Esophagus muscularis mucosa (tissue), 4 donors: ENCODE measurements around the gene DLGAP4. TPM values are rescaled to one million over a fixed set of nuclear protein-coding genes. Genes with fewer than 3 reads are reported as not detected.
A peak's percentile ranks its signal among the peaks of the same experiment; 100 is the strongest.

Experiments
- DNase-seq: peaks from one replicate; pipeline ENCODE4 v3.0.0-alpha.2; 2017; ENCODE audit errors: extremely low spot score
- H3K27ac ChIP-seq, 4 donors: fragments of 200-600 bp; sonication (generic); replicated peaks in 1 of 4; 1 replicate in 3 of 4; 2 replicates in 1 of 4; pipeline ENCODE4 v1.5.1; 2016 to 2019; ENCODE audit warnings: mild to moderate bottlenecking in 1 of 4
- H3K27me3 ChIP-seq, 4 donors: fragments of 200-600 bp; sonication (generic); one replicate each; pipeline versions ENCODE4 v1.5.1 to v1.6.0; 2016 to 2019
- H3K36me3 ChIP-seq, 4 donors: fragments of 200-600 bp; sonication (generic); one replicate each; pipeline ENCODE4 v1.5.1; 2016 to 2019
- H3K4me1 ChIP-seq, 4 donors: fragments of 200-600 bp; sonication (generic); one replicate each; pipeline ENCODE4 v1.5.1; 2016 to 2019
- H3K4me3 ChIP-seq, 4 donors: fragments of 200-600 bp; sonication (generic); 1 replicate in 2 of 4; 2 replicates in 2 of 4; pipeline ENCODE4 v1.5.1; 2016 to 2019; ENCODE audit warnings: mild to moderate bottlenecking in 4 of 4, moderate library complexity in 1 of 4
- H3K9me3 ChIP-seq, 4 donors: fragments of 200-600 bp; sonication (generic); 1 replicate in 3 of 4; 2 replicates in 1 of 4; pipeline ENCODE4 v1.5.1; 2016 to 2019
- EP300 ChIP-seq: sonication (generic); formaldehyde crosslinking; IDR thresholded peaks from one replicate; pipeline ENCODE4 v1.6.1; 2017; ENCODE audit warnings: antibody characterized with exemption
- POLR2A ChIP-seq: fragments of 450-650 bp; IDR thresholded peaks from one replicate; pipeline ENCODE4 v1.6.1; 2017; ENCODE audit warnings: antibody characterized with exemption, moderate library complexity, mild to moderate bottlenecking, low read depth
- POLR2AphosphoS5 ChIP-seq, 2 donors: sonication (generic); formaldehyde crosslinking; IDR thresholded peaks; one replicate each; pipeline ENCODE4 v1.6.1; 2017; ENCODE audit warnings: antibody characterized with exemption in 2 of 2
- WGBS: methylation state at CpG from one replicate; pipeline ENCODE4 v1.1.5; 2018; 5-methylcytosine and 5-hydroxymethylcytosine counted together
- intact Hi-C: fragments of 100-400 bp; cut with DNase I; formaldehyde crosslinking; loops from one replicate; pipeline ENCODE4 v1.15.1; 2023
- total RNA-seq, 4 donors: library from RNA; depleted of rRNA; stranded (reverse); fragments of >200 nt; gene quantifications; one replicate each; pipeline versions ENCODE4 v1.1.0 to v1.2.1, GENCODE V29; 2016
- TF ChIP-seq, protein P1 (sequence below), 3 experiments: fragments of 200-600 bp in 2 of 3; fragments of 450-650 bp in 1 of 3; sonication (generic) in 2 of 3; IDR thresholded peaks; one replicate each; pipeline ENCODE4 v1.5.1; 2017 to 2019; ENCODE audit warnings: antibody characterized with exemption in 3 of 3, mild to moderate bottlenecking in 2 of 3, moderate library complexity in 1 of 3

DLGAP4 gene
- total RNA-seq, 4 donors from 2014 or later = 43.6 to 90.0 (median 48.8) TPM

DNA sequence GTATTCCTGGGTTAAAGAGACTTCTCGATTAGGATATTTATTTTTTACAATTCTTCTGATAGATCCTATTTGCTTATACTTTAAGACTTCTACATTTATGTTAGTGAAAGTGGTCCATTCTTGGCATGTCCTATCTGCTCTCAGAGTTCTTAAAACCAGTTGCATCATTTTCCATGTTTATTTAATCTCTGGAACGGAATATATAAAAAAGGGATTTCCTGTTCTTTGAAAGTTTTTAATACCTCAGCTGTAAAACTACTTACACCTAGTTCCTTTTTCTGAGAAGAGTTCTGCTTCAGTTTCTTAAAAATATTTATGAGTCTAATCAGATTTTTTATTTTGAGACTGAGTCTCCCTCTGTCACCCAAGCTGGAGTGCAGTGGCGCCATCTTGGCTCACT lies 217.2 kb downstream of the DLGAP4 start:
- peaks cover 17 to 93% (median 81%) of the 10 kb centered on the region in 4 donors for H3K36me3 ChIP-seq
- 78% methylated on average over 3 of the region's 3 CpGs for WGBS
- DNase-seq = no peak
- H3K27ac ChIP-seq = peak overlapping the region in 3 of 4 donors; percentile 48 to 81 (median 78)
- intact Hi-C loops = no loop called here
- no peaks in the 10 kb centered on the region for H3K9me3 ChIP-seq
- H3K4me1 ChIP-seq = peaks cover 0 to 77% (median 71%) of the 10 kb centered on the region in 4 donors
- H3K27me3 ChIP-seq = no peaks in the 10 kb centered on the region
- H3K4me3 ChIP-seq = no peak overlapping the region
- no peak for TF ChIP-seq POLR2AphosphoS5 (IDR thresholded peaks at IDR 0.05)
- TF ChIP-seq, protein P1, sequence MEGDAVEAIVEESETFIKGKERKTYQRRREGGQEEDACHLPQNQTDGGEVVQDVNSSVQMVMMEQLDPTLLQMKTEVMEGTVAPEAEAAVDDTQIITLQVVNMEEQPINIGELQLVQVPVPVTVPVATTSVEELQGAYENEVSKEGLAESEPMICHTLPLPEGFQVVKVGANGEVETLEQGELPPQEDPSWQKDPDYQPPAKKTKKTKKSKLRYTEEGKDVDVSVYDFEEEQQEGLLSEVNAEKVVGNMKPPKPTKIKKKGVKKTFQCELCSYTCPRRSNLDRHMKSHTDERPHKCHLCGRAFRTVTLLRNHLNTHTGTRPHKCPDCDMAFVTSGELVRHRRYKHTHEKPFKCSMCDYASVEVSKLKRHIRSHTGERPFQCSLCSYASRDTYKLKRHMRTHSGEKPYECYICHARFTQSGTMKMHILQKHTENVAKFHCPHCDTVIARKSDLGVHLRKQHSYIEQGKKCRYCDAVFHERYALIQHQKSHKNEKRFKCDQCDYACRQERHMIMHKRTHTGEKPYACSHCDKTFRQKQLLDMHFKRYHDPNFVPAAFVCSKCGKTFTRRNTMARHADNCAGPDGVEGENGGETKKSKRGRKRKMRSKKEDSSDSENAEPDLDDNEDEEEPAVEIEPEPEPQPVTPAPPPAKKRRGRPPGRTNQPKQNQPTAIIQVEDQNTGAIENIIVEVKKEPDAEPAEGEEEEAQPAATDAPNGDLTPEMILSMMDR (IDR thresholded peaks at IDR 0.05) = no peak
- no peak for TF ChIP-seq POLR2A
- TF ChIP-seq EP300 = no peak

DNA sequence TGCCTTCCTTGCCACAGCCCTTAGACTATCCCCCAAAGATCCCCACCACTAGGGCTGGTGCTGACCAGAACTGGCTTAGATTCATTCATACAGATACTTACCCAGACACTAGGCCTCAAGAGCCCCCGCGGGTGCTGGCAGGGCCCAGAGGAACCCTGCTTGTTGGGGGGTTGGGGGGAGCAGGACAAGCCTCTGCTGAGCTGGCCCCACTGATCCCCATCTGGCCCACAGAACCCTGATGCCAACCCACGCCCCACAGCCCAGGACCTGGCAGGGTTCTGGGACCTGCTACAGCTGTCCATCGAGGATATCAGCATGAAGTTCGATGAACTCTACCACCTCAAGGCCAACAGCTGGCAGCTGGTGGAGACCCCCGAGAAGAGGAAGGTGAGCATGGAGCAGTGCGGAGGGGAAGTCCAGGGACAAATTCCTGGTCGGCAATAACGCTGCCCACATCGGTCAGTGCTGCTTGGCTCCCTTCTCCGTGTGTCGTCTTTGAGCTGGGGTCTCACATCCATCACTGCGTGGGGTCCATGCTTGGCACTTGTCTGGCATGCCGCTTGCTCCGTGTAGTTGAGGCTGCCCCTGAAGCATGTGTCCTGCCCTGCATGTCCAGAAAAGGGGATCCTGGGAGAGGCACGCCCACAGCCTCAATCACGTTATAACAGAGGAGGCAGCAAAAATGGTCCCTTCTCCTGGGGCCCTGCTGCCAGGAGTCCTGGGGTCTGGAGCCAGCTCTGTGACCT lies 219.7 kb downstream of the DLGAP4 start:
- peak overlapping the region; percentile 78 to 82 (median 81) for H3K27ac ChIP-seq
- no peaks in the 10 kb centered on the region for H3K27me3 ChIP-seq
- no peak for DNase-seq
- H3K4me1 ChIP-seq = peaks cover 2 to 81% (median 73%) of the 10 kb centered on the region in 4 donors
- no peak overlapping the region for H3K4me3 ChIP-seq
- intact Hi-C loops = no loop called here
- TF ChIP-seq POLR2A (no peak), POLR2AphosphoS5 (IDR thresholded peaks at IDR 0.05) (no peak), EP300 (no peak)
- TF ChIP-seq, protein P1 (IDR thresholded peaks at IDR 0.05) = no peak
- 90% methylated on average over 7 of the region's 17 CpGs for WGBS
- peaks cover 17 to 78% (median 64%) of the 10 kb centered on the region in 4 donors for H3K36me3 ChIP-seq
- H3K9me3 ChIP-seq = no peaks in the 10 kb centered on the region

DNA sequence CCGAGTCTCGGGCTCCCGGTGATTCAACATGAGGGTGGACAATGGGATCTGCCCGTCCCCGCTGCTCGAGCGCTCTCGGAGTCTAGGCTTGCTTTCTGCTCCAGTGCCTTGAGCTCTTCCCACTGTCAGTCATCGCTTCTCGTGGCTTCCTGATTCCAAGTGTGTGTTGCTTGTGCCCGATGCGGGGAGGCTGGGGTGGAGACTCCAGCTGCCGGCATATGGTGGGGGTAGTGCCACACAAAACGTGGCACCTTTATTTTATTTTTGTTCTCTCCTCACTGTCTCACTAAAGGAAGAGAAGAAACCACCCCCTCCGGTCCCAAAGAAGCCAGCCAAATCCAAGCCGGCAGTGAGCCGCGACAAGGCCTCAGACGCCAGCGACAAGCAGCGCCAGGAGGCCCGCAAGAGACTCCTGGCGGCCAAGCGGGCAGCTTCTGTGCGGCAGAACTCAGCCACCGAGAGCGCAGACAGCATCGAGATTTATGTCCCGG lies 220.4 kb downstream of the DLGAP4 start:
- Histone ChIP-seq H3K9me3 (no peaks in the 10 kb centered on the region), H3K36me3 (peaks cover 17 to 72% (median 57%) of the 10 kb centered on the region in 4 donors), H3K4me3 (no peak overlapping the region), H3K27ac (peak overlapping the region; percentile 78 to 82 (median 81)), H3K27me3 (no peaks in the 10 kb centered on the region), H3K4me1 (peaks cover 2 to 73% (median 65%) of the 10 kb centered on the region in 4 donors)
- 91% methylated on average over 29 of the region's 29 CpGs for WGBS
- no peak for DNase-seq
- TF ChIP-seq, protein P1 (IDR thresholded peaks at IDR 0.05) = no peak
- TF ChIP-seq POLR2AphosphoS5 (IDR thresholded peaks at IDR 0.05) (no peak), POLR2A (no peak), EP300 (no peak)
- intact Hi-C loops = no loop called here

DNA sequence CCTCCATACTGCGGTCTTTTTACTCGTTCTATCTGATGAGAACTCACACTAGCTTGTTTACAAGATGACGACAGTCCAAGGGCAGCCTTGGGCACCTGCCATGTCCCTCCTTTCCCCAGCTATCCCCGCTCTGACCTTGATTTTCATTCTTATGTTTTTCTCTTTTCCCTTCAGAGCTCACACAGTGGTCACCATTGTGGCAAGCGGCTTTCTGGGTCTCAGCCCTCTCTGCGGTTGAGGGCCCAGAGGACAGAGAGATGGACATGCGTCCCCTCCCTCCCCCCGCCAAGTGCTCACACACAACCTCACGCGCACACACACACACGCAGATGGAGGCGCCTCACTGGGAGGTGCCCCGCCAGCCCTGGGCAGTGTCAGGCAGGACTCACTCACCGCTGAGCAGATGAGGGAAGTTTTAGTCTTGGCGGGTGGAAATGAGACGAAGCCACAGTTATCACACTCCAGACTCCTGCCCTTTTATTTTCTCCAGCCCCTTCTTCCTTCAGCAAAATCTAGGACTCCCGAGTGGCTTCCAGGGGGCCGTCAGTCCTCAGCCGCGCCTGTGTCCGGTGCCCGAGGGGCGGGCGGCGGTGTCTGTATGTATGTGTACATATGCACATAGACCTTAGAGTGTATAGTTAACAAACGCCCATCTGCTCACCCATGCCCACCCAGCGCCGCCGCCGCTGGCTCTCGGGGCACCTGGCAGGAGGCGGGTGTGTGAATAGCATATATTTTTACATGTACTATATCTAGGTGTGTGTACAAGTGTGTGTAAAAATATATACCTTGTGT lies 221.4 kb downstream of the DLGAP4 start:
- no peak overlapping the region for H3K4me3 ChIP-seq
- no peaks in the 10 kb centered on the region for H3K9me3 ChIP-seq
- no peak for DNase-seq
- peaks cover 17 to 62% (median 52%) of the 10 kb centered on the region in 4 donors for H3K36me3 ChIP-seq
- peaks cover 2 to 63% (median 56%) of the 10 kb centered on the region in 4 donors for H3K4me1 ChIP-seq
- peak overlapping the region; percentile 78 to 82 (median 81) for H3K27ac ChIP-seq
- no peaks in the 10 kb centered on the region for H3K27me3 ChIP-seq
- TF ChIP-seq, protein P1 (IDR thresholded peaks at IDR 0.05) = no peak
- TF ChIP-seq POLR2AphosphoS5 (IDR thresholded peaks at IDR 0.05) = peak; percentile 52 to 56
- TF ChIP-seq EP300 = no peak
- no peak for TF ChIP-seq POLR2A
- intact Hi-C loops = no loop called here
- whole genome bisulfite sequencing = 66% methylated on average over 31 of the region's 32 CpGs
